Measurements from ENCODE around the gene WNT3A. TPM values are rescaled to one million over a fixed set of nuclear protein-coding genes. Genes with fewer than 3 reads are reported as not detected.

WNT3A gene
- total and polyA plus RNA-seq, 2 of the 4 experiments (the other 2 are of a cell fraction): not detected

GRCh38 chr1:228096416-228097332 is 89.9 kb downstream of the WNT3A start:
- POLR2A ChIA-PET (ENCODE audit: unreplicated experiment): no interaction called here
- Histone ChIP-seq H4K5ac (ENCODE audit: low read depth, low read length) (no peak overlapping the region), H3K9me1 (ENCODE audit: insufficient read depth, low read length) (peaks cover 22% of the 10 kb centered on the region), H2BK120ac (ENCODE audit: low read depth, low read length) (no peak overlapping the region), H3K56ac (ENCODE audit: extremely low read depth, insufficient read depth, low read length) (no peak overlapping the region), H3K79me1 (ENCODE audit: low read depth in 1 of 2, low read length in 2 of 2) (peaks cover 5 to 62% of the 10 kb centered on the region in 2 experiments; a peak in 3 of 4 replicates), H3K23ac (ENCODE audit: low read depth, low read length) (no peak overlapping the region), H3K36me3 (ENCODE audit: control insufficient read depth, insufficient read depth, low read length) (peaks cover 58% of the 10 kb centered on the region), H4K8ac (ENCODE audit: low read depth in 2 of 2, low read length in 2 of 2) (no peak overlapping the region), H3K4me2 (ENCODE audit: low read depth, low read length) (no peak overlapping the region), H3K4ac (ENCODE audit: low read depth, low read length) (no peak overlapping the region), H3K18ac (ENCODE audit: low read depth, low read length) (no peak overlapping the region), H2AFZ (replicated peaks; ENCODE audit: low read length, poor library complexity) (peak overlapping the region; percentile 48), H2BK5ac (ENCODE audit: low read depth, low read length, poor library complexity, severe bottlenecking) (no peak overlapping the region), H3K4me1 (ENCODE audit: control insufficient read depth, insufficient read depth, low read length) (0 out of 2 replicates have a peak, but pooled peaks cover 2% of the 10 kb centered on the region), H3K4me3 (ENCODE audit: insufficient read depth, low read depth, low read length) (no peak overlapping the region), H2AK5ac (ENCODE audit: low read depth, low read length) (no peak overlapping the region), H3K9ac (ENCODE audit: low read depth, low read length) (no peak overlapping the region), H2BK20ac (ENCODE audit: low read depth, low read length) (no peak overlapping the region), H2AK9ac (replicated peaks; ENCODE audit: low read depth, low read length, poor library complexity) (no peak overlapping the region), H3K9me3 (ENCODE audit: control insufficient read depth, insufficient read depth, low read length) (peaks cover 9% of the 10 kb centered on the region; the same call in 1 of the 2 replicates), H3K27ac (ENCODE audit: insufficient read depth, low read length) (no peak overlapping the region), H2BK15ac (ENCODE audit: low read depth, low read length) (no peak overlapping the region), H4K91ac (ENCODE audit: insufficient read depth, low read depth, low read length) (no peak overlapping the region), H3K14ac (replicated peaks; ENCODE audit: low read depth, low read length) (no peak overlapping the region), H4K20me1 (ENCODE audit: insufficient read depth, low read length) (peaks cover 100% of the 10 kb centered on the region), H3K27me3 (ENCODE audit: control insufficient read depth, insufficient read depth, low read length) (no peaks in the 10 kb centered on the region)
- in situ Hi-C loops (cut with MboI; ENCODE audit: low sequenced_read_pairs) (no loop called here), dilution Hi-C loops (cut with HindIII; ENCODE audit: low sequenced_read_pairs, unreplicated experiment) (no loop called here), intact Hi-C loops (cut with micrococcal nuclease) (no loop called here)
- no TSS peak for BruUV-seq (replicated peaks)
- CTCF ChIA-PET: no interaction called here
- WGBS, 2 experiments (ENCODE audit: extremely low coverage in 2 of 2, insufficient read length in 1 of 2): 95% methylated on average over 4 of the region's 13 CpGs; no CpG with 5 or more reads in 1 of the 2 experiments
- no peak for TF ChIP-seq POLR2A (IDR thresholded peaks at IDR 0.05; ENCODE audit: low read depth, low read length)
- peak; percentile 27; the same call in 1 of the 2 replicates for TF ChIP-seq MAFK (IDR thresholded peaks at IDR 0.05; ENCODE audit: low read depth, low read length)
- ATAC-seq (ENCODE audit: low read depth) (no peak), DNase-seq (no peak)
